Left ventricle myocardium inferior (tissue), 1 donor: ENCODE data around the gene FHL2. TPM values are rescaled to one million over a fixed set of nuclear protein-coding genes. Genes with fewer than 3 reads are reported as not detected.

ENCODE experiments used
- DNase-seq: peaks from one replicate; pipeline ENCODE4 v3.0.0-alpha.2; 2020
- H3K27ac ChIP-seq: fragments of 200-600 bp; replicated peaks from 2 replicates; pipeline ENCODE4 v1.8.0; 2021
- H3K27me3 ChIP-seq: fragments of 200-600 bp; 2 replicates; pipeline ENCODE4 v1.8.0; 2021; ENCODE audit warnings: low read depth
- H3K36me3 ChIP-seq: fragments of 200-600 bp; 2 replicates; pipeline ENCODE4 v1.8.0; 2021
- H3K4me1 ChIP-seq: fragments of 200-600 bp; 2 replicates; pipeline ENCODE4 v1.8.0; 2021
- H3K4me3 ChIP-seq: fragments of 200-600 bp; 2 replicates; pipeline ENCODE4 v1.8.0; 2021; ENCODE audit warnings: mild to moderate bottlenecking, moderate library complexity
- H3K9me3 ChIP-seq: fragments of 200-600 bp; replicated peaks from 2 replicates; pipeline ENCODE4 v1.8.0; 2021
- intact Hi-C: fragments of 100-400 bp; cut with micrococcal nuclease; formaldehyde crosslinking; loops from one replicate; pipeline ENCODE4 v1.11.0; 2022
- total RNA-seq: library from RNA; stranded (reverse); fragmentation: NEBNext Ultra II Directional; extraction: Animal tissue kit (Norgen Biotek cat#: 25700); gene quantifications from one replicate; pipeline ENCODE4 v1.2.1, GENCODE V29; 2021
- TF ChIP-seq, protein P1 (sequence below): fragments of 200-600 bp; IDR thresholded peaks from 2 replicates; pipeline ENCODE4 v1.8.0; 2021; ENCODE audit warnings: antibody characterized with exemption, mild to moderate bottlenecking, borderline replicate concordance
- donor health status: DM: no; HTN: yes; CAD: no; lungs with severe emphysema.

FHL2 gene
- total RNA-seq, 1 donor from 2014 or later = 2,742 TPM

DNA sequence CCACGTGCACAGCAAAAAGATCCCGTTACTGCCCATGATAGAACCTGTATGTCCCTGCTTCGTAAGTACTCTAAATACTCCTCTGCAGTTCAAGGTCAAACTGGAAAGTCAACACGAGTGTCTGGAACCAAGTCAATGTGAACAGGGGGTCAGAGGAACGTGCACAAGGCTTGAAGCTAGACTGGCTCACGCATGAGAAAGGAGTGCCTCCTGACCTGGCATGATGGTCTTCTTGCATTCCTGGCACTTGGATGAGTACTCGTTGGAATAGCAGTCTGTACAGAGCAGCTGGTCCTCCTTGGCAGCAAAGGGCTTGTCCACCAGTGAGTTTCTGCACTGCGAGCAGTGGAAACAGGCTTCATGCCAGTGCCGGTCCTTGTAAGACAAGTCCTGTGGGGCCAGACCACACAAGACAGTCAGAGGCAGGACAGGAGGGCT, 25.5 kb downstream of the FHL2 start:
- Histone ChIP-seq H3K27ac (peak overlapping the region; percentile 85), H3K4me1 (peaks cover 94% of the 10 kb centered on the region), H3K9me3 (no peaks in the 10 kb centered on the region), H3K27me3 (no peaks in the 10 kb centered on the region), H3K36me3 (peaks cover 36% of the 10 kb centered on the region), H3K4me3 (no peak overlapping the region)
- TF ChIP-seq, protein P1, sequence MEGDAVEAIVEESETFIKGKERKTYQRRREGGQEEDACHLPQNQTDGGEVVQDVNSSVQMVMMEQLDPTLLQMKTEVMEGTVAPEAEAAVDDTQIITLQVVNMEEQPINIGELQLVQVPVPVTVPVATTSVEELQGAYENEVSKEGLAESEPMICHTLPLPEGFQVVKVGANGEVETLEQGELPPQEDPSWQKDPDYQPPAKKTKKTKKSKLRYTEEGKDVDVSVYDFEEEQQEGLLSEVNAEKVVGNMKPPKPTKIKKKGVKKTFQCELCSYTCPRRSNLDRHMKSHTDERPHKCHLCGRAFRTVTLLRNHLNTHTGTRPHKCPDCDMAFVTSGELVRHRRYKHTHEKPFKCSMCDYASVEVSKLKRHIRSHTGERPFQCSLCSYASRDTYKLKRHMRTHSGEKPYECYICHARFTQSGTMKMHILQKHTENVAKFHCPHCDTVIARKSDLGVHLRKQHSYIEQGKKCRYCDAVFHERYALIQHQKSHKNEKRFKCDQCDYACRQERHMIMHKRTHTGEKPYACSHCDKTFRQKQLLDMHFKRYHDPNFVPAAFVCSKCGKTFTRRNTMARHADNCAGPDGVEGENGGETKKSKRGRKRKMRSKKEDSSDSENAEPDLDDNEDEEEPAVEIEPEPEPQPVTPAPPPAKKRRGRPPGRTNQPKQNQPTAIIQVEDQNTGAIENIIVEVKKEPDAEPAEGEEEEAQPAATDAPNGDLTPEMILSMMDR = no peak
- intact Hi-C loops = no loop called here
- peak; percentile 69 for DNase-seq

DNA sequence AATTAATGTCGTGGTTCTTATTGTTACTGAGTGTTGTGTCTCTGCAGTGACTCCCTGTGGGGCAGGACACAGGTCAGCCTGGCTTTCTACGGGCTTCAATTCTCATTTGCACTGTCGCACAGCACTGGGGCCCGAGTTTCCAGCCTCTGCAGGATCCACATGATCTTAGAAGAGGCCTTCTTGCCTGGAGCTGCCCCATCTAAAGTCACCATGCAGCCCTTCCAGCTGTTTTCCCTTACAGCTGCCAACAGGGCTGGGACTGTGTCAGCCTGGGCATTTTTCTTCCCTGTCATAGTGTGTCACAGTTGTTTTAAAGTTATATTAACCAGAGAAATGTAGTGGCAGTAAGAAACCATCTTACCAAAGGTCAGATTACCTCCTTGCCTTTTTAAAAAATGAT, 27.0 kb downstream of the FHL2 start:
- Histone ChIP-seq H3K9me3 (no peaks in the 10 kb centered on the region), H3K4me1 (peaks cover 90% of the 10 kb centered on the region), H3K4me3 (no peak overlapping the region), H3K27ac (peak overlapping the region; percentile 85), H3K36me3 (peaks cover 51% of the 10 kb centered on the region), H3K27me3 (no peaks in the 10 kb centered on the region)
- DNase-seq = no peak
- intact Hi-C loops = no loop called here
- TF ChIP-seq, protein P1 = no peak

DNA sequence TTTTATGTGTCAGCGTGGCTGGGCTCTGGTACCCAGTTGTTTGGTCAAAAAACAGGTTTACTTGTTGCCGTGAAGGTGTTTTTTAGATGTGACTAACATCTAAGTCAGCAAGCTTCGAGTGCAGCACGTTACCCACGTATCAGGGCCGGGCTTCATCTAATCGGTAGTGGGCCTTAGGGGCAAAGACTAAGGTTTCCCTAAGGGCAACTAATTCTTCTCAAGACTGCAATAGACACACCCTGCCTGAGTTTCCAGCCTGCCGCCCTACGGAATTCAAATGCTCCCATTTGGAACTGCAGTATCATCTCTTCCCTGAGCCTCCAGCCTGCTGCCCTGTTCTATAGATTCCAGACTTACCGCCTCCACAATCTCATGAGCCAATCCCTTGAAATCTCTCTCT, 27.7 kb downstream of the FHL2 start:
- intact Hi-C loops = no loop called here
- Histone ChIP-seq H3K27me3 (no peaks in the 10 kb centered on the region), H3K27ac (peak overlapping the region; percentile 85), H3K9me3 (no peaks in the 10 kb centered on the region), H3K4me3 (no peak overlapping the region), H3K36me3 (peaks cover 58% of the 10 kb centered on the region), H3K4me1 (peaks cover 84% of the 10 kb centered on the region)
- no peak for DNase-seq
- TF ChIP-seq, protein P1 = no peak

DNA sequence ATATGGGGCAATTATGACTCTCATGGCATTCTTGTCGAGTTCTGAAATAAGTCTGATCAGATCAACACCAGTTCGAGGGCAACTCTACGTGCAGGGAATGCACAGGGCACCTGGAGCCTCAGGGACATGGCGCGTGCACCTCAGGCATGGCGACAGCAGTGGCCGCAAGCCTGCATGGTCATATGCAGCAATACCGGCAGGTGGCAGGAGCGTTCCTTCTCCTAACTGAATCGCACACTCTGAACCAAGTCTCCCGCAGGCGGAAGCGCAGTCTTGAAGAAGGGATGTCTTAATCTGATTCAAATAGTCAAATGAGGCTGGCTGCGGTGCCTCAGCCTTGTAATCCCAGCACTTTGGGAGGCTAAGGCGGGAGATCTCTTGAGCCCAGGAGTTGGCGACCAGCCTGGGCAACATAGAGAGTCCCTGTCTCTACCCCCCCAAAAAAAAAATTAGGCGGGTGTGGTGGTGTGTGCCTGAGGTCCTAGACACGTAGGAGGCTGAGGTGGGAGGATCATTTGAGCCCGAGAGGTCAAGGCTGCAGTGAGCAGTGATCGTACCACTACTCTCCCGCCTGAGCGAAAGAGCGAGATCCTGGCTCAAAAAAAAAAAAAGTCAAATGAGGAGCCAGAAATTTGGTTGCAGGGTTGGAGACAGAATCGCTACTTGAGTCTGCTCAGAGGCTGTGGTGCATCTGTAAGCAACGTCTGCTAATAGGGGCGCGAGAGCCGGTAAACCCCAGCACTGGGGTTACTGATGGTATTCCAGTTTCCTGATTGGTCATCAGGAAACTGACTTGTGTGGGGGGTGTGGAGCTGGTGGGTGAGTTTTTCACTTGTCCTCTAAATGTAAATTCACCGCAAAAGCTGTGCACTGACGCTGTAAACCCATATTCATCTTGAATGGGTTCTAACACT, 28.8 kb downstream of the FHL2 start:
- intact Hi-C loops = loop anchor here (5.0 kb wide), 1 partner anchor 152 kb away; no protein-coding TSS in a partner anchor
- Histone ChIP-seq H3K4me1 (peaks cover 80% of the 10 kb centered on the region), H3K27me3 (no peaks in the 10 kb centered on the region), H3K27ac (peak overlapping the region; percentile 85), H3K9me3 (no peaks in the 10 kb centered on the region), H3K4me3 (no peak overlapping the region), H3K36me3 (peaks cover 69% of the 10 kb centered on the region)
- TF ChIP-seq, protein P1 = peak; percentile 89
- DNase-seq = peak; percentile 81

DNA sequence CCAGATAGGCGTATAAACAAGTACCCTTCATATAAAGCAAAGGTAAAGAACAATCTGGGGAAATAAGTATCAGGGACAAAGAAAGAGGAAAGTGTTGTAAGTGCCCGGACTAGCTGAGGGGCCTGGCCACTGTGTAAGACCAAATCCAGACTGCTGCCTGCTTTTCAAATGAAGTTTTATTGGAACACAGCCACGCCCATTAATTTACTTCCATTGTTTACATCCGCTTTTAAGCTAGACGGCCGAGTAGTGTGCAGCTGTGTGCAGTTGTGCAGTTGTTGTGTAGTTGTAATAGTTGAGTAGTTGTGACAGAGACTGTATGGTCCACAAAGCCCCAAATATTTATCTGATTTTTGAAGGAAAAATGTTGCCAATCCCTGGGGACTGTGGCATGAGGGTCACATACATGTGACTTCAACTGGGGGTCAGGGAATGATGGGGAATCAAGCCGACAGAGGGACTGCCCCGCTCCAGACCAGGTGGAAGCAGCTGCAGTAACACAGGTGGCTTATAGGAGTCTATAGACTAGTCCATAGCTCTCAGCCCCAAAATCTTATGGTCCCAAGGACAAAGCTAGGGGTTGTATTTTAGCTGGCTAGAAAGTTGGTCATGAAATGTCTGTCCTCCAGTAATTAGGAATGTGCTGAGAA, 30.0 kb downstream of the FHL2 start:
- TF ChIP-seq, protein P1 = no peak
- no peak overlapping the region for H3K4me3 ChIP-seq
- H3K27ac ChIP-seq = peak overlapping the region; percentile 85
- no peak for DNase-seq
- H3K4me1 ChIP-seq = peaks cover 74% of the 10 kb centered on the region
- intact Hi-C loops = loop anchor here (5.0 kb wide), 1 partner anchor 153 kb away; no protein-coding TSS in a partner anchor
- H3K36me3 ChIP-seq = peaks cover 80% of the 10 kb centered on the region
- H3K27me3 ChIP-seq = no peaks in the 10 kb centered on the region
- no peaks in the 10 kb centered on the region for H3K9me3 ChIP-seq
